ENCODE measurements around the gene ITIH2.
"Not testable (repeated sequence)": the region's sequence is repeated elsewhere in the genome, so short reads cannot be mapped to it uniquely, and the experiment has no call there.

ITIH2 gene

DNA sequence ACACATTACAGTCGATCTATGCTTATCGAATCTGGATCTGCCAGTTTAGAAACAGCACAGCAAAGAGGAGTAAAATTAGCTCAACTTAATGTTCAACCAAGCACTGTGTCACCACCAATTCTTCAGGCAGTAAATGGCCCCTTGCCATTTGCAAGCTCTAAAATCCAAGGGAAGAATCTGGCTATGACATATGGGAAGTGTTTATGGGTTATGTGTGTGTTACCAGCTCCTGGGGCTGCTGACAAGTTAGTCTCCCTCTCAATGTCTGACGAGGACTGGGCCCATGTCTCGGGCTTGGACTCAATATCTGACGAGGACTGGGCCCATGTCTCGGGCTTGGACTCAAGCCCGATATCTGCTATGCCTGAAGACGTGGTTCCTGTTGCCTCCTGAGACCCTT is 5.7 kb upstream of the ITIH2 start:
- no peak for DNase-seq (ENCODE audit: low read depth)

DNA sequence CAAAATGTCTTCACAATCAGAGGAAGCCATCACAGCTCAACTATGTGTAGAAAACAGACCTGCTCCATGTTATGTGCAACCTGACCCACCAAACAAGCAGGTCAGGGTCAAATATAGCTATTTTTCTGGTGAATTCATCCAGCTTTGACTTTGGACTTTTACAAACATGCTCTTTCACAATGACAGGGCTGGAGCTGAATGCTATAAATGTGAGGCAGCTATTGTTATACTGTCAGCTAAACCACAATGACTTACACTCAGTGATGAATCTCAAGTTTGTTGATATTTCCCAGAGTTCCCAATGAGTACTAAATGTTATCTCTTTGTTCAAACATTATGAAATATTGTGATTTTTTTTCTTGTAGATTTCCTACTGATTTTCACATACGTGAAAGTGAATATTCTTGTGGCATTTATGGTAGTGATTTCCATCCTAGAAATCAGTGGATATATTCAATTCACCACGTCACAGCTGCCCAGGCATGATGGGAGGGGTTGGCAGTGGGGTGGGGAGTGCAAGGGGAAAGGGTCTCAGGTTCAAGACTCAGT is 2.5 kb upstream of the ITIH2 start:
- no peak for DNase-seq (ENCODE audit: low read depth)

DNA sequence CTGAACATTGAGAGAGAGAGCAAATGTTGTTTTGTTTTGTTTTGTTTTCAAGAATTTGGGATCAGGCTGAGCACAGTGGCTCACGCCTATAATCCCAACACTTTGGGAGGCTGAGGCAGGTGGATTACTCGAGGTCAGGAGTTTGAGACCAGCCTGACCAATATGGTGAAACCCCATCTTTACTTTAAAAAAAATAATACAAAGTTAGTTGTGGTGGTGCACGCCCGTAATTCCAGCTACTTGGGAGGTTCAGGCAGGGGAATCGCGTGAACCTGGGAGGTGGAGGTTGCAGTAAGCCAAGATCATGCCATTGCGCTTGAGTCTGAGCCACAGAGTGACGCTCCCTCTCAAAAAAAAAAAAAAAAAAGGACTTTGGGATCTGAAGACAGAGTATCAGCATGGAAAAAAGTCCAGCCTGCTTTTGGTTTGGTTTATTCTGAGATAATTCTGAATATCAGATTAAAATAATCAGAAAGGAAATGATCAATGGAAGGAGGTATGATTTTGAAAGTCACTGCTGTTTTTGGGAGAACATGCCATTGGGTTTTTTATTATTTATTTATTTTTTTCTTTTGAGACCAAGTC is 1.9 kb upstream of the ITIH2 start:
- no peak for DNase-seq (ENCODE audit: low read depth)

DNA sequence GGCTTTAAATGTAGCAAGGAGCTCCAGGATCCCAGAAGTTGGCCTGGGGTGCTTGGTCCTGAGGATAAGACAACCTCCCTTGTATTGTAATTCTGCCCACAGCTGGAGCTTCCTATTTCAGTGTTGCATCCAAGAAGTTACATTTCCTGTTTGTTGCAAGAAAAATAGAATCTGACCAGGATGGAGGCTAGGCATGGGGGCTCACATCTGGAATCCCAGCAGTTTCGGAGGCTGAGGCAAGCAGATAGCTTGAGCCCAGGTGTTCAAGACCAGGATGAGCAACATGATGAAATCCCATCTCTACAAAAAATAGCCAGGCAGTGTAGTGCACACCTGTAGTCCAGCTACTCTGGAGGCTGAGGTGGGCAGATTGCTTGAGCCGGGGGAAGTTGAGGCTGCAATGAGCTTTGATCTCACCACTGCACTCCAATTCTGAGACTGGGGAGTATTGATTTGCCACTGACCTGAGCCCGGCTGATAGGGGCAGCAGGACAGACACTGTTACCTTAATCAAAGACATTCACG is 766 bp upstream of the ITIH2 start:
- no peak for DNase-seq (ENCODE audit: low read depth)

DNA sequence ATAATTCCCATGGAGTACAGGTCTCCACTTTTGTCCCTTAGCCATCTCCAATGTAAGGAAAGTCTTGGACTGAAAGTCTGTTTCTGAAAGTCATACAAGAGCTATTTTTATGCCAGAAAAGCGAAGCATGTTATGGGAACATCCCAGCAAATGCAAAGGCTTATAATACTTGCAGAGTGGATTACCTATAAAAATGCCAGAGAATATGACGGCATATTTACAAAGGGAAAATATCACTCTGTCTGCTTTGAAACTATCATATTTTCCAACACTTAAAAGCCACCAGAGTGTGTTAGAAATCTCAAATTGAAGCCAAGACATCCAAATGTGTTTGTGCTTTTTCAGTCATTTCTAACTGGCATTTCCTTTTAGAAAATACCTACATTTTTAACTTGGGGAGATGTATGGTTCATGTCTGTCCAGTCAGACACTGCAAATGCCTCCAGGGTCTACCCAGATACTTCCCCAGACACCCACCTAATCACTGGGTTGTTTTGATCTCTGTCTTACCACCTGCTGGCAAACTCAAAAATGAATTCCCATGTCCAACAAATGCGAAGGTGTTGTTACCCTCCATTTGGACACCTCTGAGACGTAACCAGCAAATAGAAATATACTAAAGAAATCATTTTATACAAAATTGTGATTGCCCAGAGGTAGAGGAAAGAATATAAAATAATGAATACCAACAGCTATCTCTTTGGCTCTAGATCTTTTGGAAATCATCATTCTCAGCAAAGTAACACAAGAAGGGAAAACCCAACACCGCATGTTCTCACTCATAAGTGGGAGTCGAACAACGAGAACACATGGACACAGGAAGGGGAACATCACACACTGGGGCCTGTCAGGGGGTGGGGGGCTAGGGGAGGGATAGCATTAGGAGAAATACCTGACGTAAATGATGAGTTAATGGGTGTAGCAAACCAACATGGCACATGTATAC is 1.2 kb downstream of the ITIH2 start:
- DNase-seq (ENCODE audit: low read depth) = no peak

DNA sequence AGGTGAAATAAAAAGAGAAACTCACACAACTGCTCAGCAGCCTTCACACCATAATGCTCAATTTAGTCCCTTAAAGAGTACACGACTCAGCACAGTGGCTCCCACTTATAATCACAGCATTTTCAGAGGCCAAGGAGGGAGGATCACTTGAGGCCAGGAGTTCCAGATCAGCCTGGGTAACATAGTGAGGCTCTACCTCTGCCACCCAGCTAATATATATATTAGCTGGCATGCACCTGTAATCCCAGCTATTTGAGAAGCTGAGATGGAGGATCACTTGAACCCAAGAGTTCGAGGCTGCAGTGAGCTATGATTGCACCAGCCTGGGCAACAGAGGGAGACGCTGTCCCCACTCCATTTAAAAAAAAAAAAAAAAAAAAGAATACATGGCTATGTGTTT is 2.2 kb downstream of the ITIH2 start:
- DNase-seq (ENCODE audit: low read depth) = no peak

DNA sequence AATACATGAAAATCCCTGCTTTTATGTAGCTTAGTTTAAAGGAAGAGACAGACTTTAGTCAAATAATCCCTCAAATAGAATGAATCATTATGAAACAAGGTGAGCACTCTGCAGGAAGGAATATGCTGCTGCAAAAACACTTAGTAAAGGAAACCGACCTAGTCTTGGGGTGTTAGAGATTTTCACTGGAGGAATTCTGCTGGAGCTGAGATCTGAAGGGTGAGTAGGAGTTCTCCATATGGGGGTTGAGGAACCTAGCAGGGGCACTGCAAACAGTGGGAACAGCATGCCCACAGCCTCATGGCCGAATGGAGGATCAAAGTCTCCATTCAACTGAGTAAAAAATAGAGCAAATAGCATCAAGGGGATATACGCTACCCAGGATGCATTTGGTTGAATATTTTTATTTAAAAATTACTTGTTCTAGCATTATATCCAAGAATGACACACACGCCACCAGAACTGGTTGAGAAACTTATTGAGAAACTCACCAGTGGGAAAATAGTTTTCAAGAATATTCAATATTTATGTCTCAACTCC is 3.5 kb downstream of the ITIH2 start:
- no peak for DNase-seq (ENCODE audit: low read depth)

DNA sequence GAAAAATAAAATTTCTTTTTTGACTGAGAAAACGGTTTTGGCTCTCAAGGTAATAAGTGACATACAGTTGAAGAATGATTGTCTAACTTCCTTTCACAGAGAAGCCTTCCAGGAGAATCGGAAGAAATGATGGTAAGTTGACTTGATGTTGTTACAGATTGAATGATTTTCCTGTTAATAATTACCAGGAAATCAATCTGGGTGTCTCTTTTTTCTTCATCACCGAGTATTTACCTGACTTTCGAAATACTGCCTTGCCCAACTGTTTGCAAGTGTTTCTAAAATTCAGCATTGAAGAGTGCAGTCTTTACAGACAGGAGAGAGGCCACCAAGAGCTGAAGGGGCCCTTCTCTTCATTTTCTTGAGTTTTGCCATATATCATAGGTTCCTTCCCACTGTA is 4.0 kb downstream of the ITIH2 start:
- DNase-seq (ENCODE audit: low read depth) = no peak

DNA sequence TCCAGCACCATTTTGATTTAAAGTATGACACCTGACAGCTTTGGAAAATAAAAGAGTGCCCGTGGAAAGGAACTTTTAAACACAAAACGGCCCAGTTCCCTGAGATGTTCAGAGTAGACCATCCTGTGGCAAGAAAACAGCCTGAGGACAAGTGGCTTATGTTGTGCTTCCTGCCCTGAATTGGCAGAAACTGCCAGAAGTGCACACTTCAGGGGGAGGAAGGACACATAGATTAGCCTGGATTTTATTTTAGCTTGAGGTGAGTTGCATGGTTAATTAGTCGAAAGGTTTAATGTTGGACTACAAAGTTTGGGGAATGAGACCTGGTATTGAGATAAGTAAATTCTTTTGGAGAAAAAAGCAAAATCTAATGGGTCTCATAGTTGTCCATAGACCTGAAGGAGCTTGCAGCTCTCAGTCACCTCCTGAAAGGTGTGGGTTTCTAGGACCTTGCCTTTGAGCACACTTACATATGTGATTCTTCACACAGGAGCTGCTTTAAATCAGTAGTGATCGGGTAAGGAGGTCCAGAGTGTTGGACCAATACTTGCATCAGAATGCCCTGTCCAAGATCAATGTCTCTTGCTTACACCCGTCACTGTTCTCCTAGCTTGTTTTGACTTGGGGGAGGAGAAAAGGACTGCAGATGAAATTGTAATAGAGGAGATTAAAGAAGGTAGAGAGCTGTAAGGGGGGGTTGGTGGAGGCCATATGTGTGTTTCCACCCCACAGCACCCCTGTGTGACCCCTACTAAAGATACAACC is 4.9 kb downstream of the ITIH2 start:
- no peak for DNase-seq (ENCODE audit: low read depth)

DNA sequence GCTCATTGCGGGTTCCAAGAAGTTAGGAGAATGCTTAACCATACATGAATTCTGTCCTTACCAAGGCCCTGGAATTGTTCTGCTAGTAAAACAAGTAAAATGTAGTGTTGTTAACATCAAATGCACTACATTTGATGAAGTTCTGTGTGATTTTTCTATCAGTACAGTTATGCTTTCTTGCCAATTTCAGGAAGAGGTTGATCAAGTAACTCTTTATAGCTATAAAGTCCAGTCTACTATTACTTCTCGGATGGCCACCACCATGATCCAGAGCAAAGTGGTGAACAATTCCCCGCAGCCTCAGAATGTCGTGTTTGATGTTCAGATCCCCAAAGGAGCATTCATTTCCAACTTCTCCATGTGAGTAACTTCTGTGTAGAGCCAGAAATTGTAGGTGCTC is 5.7 kb downstream of the ITIH2 start:
- DNase-seq (ENCODE audit: low read depth) = no peak

DNA sequence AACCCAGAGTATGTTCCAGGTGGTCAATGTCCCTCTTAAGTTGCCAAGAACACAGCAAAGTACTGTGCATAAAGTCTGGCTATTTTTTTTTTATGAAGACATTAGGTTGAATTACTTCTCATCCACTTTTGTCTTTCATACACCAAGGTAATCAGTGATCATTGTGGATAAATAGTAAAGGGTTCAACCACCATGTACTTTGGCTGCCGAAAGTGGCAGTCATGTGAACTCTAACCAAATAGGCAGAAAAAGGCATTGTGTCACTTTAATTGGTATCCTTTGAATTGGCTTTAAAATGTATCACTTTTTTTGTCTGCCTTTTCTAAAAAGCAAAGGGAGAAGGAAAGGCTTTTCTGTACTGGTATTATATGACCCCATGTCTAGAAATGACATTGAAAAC is 7.3 kb downstream of the ITIH2 start:
- DNase-seq (ENCODE audit: low read depth) = no peak

DNA sequence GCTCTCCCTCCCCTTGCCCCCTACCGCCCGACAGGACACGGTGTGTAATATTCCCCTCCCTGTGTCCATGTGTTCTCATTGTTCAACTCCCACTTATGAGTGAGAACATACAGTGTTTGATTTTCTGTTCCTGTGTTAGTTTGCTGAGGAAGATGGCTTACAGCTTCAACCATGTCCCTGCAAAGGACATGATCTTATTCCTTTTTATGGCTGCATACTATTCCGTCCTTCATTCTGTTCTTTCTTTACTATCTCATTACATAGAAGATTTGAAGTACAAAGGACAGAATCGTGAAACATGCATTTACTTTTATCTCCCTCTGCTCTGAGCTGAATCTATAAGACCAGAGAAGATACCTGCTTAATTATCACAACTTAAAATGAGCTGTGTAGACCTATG is 8.0 kb downstream of the ITIH2 start:
- not testable (repeated sequence) for DNase-seq (ENCODE audit: low read depth)

DNA sequence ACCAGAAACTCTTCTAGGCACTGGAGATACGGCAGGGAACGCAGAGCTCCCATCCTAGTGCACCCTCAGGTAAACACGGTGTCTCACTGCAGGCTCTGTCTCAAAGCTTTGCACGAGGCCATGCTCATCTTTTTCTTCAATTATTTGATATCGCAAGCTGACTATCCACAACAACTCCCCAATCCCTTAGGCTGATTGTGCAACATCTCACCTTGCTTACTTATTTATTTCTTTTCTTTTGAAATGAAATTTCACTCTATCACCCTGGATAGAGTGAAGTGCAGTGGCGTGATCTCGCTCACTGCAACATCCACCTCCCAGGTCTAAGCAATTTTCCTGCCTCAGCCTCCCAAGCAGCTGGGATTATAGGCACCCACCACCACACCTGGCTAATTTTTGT is 12.4 kb downstream of the ITIH2 start:
- DNase-seq (ENCODE audit: low read depth) = no peak

DNA sequence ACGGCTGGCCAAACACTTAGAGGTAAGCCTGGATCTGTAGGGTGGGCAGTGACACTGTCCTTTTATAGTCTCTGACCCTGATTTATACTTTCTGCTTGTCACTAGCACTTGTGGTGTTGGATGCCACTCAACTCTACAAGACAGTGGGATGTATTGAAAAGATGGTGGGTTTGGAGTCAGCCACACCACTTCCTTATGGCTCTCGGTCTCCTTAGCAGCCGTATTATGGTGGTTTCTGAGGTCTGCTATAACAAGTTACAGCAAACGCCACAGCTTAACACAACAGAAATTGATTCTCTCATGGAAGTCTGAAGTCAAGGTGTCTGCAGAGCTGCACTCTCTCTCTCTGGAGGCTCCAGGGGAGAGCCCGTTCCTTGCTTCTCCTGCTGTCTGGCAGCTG is 14.7 kb downstream of the ITIH2 start:
- no peak for DNase-seq (ENCODE audit: low read depth)

DNA sequence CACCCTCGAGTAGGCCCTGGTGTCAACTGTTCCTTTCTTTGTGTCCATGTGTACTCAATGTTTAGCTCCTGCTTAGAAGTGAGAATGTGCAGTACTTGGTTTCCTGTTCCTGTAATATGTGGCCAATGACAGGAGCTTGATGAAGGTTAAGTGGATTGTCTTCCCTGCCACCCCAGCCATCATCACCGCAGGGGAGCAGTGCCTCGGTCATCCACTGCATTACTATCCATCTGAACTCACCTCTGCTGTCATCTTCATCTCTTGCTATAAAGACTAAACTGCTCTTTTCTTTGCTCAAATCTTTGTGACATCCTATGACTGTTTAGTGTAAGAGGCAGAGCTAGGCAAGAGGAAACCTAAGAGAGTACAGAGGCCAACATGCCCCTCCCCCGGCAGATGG is 15.6 kb downstream of the ITIH2 start:
- no peak for DNase-seq (ENCODE audit: low read depth)

DNA sequence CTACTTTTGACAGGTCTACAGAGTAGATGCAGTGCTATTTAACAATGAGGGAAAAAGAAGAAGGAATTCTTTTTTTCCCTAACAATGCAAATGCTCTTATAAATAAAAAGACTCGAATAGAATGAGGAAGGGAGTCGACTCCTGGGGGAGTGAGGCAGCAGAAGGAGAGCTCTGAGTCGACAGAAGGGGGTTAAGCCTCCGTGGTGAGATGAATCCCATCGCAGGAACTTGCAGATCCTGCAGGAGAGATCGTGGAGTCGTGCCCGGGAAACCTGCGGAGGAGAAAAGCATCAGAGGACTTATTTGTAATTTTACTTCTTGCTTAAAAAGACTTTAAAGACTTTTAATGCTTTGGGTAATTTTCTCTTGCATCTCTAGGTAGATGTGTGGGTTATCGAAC is 17.4 kb downstream of the ITIH2 start:
- DNase-seq (ENCODE audit: low read depth) = no peak

DNA sequence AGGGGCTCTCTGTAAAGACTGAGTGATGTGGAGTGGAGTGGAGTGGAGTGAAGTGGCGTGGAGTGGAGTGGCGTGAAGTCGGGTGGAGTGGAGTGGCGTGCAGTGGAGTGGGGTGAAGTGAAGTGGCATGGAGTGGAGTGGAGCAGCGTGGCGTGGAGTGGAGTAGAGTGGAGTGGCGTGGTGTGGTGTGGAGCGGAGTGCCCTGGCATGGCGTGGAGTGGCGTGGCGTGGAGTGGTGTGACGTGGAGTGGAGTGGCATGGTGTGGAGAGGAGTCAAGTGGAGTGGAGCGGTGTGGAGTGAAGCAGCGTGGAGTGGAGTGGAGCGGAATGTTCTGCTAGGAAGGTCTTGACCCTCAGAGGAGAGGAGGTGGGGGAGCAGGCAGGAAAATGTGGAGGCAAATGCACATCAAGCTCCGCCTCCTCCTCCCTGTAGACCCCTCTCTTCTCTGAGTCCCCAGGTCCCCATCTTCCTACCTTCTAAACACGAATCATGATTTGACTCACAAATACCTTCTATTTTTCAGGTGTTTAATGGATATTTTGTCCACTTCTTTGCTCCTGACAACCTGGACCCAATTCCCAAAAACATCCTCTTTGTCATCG is 19.9 kb downstream of the ITIH2 start:
- no peak for DNase-seq (ENCODE audit: low read depth)

DNA sequence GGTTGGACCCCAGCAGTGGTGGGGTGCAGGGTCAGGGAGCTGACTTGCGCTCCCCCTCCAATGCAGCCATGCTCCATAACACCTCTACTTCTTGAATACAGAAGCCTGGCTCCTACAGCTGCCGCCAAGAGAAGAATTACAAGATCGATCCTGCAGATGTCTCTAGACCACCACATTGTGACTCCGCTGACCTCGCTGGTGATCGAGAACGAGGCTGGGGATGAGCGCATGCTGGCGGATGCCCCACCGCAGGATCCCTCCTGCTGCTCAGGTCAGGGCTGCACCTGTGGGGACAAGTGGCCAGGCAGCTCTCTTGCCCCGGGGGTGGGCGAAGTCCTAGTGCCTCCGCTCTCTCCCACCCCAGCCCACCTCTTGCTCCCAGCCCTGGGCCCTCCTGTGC is 31.7 kb downstream of the ITIH2 start:
- no peak for DNase-seq (ENCODE audit: low read depth)

DNA sequence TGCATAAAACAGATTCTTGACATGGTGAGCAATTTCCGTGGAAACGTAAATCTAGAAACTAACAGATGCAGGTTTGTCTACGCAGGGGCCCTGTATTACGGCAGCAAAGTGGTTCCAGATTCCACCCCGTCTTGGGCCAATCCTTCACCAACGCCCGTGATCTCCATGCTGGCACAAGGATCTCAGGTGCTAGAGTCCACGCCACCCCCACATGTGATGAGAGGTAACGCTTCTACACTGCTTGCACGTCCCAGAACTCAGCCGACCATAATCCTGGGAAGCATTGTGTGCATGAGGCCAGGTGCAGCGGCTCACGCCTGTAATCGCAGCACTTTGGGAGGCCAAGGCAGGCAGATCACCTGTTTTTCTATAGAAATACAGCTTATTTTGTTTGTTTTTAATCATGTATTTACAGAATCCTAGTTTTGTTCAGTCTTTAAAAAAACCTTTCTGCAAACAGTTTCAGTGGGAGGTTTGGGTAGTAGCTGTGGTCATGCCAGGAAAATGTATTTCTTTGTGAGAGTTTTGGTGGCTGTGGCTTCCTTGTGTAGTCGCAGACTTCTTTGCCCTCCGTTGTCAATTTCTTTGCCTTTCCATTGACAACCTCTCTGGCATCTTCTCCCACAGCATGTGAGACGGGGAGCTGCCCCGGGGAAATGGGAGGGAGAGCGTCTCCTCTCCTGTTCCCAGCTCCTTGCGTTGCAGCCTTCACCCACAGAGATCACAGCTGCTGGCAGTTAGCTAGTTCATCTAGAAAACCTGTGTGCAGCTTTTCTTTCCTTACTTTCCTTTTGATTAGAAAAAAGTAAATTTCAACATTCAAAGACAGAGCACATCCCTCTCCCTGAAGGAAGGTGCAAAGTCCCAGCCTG is 35.7 kb downstream of the ITIH2 start:
- no peak for DNase-seq (ENCODE audit: low read depth)

DNA sequence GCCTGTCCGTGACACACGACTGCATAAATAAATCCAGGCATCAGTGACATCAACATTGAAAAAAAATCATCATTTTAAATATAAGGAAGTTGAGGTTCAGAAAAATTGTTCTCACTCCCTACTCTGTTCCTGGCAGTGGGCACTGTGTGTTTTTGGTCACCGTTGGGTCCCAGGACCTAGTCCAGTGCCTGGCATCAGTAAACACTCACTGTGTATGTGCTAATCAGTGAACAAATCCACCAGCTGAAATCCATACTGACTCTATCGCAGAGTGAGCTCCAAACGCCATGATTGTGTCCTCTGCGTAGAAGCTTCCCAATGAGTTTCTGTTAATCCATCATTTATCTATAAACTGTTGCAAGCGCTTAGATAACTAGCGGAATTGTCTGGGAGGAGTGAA is 41.2 kb downstream of the ITIH2 start:
- no peak for DNase-seq (ENCODE audit: low read depth)

DNA sequence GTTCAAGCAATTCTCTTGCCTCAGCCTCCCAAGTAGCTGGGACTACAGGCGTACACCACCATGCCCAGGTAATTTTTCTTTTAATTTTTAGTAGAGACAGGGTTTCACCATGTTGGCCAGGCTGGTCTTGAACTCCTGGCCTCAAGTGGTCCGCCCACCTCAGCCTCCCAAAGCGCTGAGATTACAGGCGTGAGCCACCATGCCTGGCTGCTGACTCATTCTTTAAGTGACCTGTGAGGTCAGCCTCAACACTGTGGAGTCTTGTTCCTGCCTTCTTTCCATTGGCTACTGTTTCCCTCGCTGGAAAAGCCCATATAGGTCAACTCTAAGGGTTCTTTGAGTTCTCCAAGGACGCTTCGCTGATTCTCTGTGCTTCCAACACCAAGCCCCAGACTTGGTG is 45.5 kb downstream of the ITIH2 start:
- not testable (repeated sequence) for DNase-seq (ENCODE audit: low read depth)

All from GM04504 (cell line).